ENCODE measurements around the gene RAB29. TPM values are rescaled to one million over a fixed set of nuclear protein-coding genes. Genes with fewer than 3 reads are reported as not detected.

The RAB29 gene
- total and polyA plus RNA-seq, 9 of the 15 experiments (the other 6 are each of a cell fraction or from before 2014, with no cell fraction given) = 6.3 to 17.6 (median 8.0) TPM

DNA sequence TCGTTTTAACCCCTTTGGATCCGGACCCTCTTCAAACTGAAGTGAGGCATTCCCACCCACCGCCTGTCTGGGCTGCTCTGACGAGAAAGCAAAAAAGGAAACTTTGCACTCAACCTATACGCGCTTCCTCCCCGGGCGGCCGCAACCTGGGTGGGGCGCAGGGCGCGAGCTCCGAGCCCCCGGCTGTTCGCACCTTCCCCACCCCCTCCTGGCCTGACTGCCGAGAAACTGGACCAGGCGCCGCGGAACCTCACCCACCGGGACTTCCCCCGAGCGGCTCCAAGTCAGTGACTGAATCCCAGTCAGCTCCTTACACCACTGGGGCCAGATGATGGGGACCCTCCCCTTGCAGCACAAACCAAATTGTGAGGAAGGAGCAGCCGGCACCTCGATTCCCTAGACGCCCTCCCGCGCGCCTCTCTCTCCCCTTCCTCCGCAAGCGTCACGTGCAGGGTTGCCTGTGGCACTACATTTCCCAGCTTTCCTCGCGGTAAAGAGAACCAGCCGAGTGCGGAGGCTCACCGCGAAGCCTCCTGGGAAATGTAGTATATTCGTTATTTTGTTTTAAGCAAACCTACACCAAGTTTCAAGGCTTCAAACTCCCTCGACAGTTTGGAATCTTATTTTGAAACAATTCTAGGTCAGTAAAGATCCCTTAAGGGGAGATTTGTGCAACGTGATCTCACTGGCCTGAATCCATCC is at the start of gene RAB29 (continued):
- TF ChIP-seq KDM4B (IDR thresholded peaks at IDR 0.05; ENCODE audit: borderline replicate concordance in 2 of 2, low read depth in 1 of 2) (peak in 1 of 2 experiments; percentile 67; a peak in 1 of 4 replicates), RAD51 (IDR thresholded peaks at IDR 0.05; ENCODE audit: borderline replicate concordance, low read depth) (peak; percentile 94), POLR2AphosphoS5 (IDR thresholded peaks at IDR 0.05; ENCODE audit: control insufficient read depth, insufficient read depth, low read depth, low read length) (no peak), FUS (optimal IDR thresholded peaks at IDR 0.05; ENCODE audit: low read depth, low read length) (no peak), HMGN3 (IDR thresholded peaks at IDR 0.05; ENCODE audit: borderline replicate concordance, extremely low read depth, insufficient read length, low read depth, low read length) (peak; percentile 74), GATAD2A (IDR thresholded peaks at IDR 0.05) (0 out of 2 replicates have a peak, but pooled peaks have one; percentile 44), CBX3 (IDR thresholded peaks at IDR 0.05; ENCODE audit: borderline replicate concordance in 1 of 2, low read length in 2 of 2) (peak in 1 of 2 experiments; percentile 73; a peak in 1 of 3 replicates), MTA3 (IDR thresholded peaks at IDR 0.05; ENCODE audit: borderline replicate concordance) (peak; percentile 73; the same call in 1 of the 2 replicates), MXD1 (CRISPR knock-in tag; IDR thresholded peaks at IDR 0.05; ENCODE audit: borderline replicate concordance, poor library complexity, severe bottlenecking) (no peak), SAFB2 (IDR thresholded peaks at IDR 0.05; ENCODE audit: borderline replicate concordance, low read depth, low read length, severe bottlenecking) (no peak), ZNF408 (CRISPR knock-in tag; IDR thresholded peaks at IDR 0.05; ENCODE audit: low read depth) (no peak), TARDBP (IDR thresholded peaks at IDR 0.05) (0 out of 2 replicates have a peak, but pooled peaks have one; percentile 38), ZBTB26 (CRISPR knock-in tag; IDR thresholded peaks at IDR 0.05) (no peak), SRSF3 (IDR thresholded peaks at IDR 0.05; ENCODE audit: insufficient read depth, low read length) (no peak)
- TF ChIP-seq, protein P1, sequence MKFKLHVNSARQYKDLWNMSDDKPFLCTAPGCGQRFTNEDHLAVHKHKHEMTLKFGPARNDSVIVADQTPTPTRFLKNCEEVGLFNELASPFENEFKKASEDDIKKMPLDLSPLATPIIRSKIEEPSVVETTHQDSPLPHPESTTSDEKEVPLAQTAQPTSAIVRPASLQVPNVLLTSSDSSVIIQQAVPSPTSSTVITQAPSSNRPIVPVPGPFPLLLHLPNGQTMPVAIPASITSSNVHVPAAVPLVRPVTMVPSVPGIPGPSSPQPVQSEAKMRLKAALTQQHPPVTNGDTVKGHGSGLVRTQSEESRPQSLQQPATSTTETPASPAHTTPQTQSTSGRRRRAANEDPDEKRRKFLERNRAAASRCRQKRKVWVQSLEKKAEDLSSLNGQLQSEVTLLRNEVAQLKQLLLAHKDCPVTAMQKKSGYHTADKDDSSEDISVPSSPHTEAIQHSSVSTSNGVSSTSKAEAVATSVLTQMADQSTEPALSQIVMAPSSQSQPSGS (CRISPR knock-in tag; IDR thresholded peaks at IDR 0.05) = no peak
- TF ChIP-seq, protein P2, sequence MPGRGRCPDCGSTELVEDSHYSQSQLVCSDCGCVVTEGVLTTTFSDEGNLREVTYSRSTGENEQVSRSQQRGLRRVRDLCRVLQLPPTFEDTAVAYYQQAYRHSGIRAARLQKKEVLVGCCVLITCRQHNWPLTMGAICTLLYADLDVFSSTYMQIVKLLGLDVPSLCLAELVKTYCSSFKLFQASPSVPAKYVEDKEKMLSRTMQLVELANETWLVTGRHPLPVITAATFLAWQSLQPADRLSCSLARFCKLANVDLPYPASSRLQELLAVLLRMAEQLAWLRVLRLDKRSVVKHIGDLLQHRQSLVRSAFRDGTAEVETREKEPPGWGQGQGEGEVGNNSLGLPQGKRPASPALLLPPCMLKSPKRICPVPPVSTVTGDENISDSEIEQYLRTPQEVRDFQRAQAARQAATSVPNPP (IDR thresholded peaks at IDR 0.05; ENCODE audit: borderline replicate concordance, insufficient read depth, insufficient read length) = no peak
- TF ChIP-seq, protein P3, sequence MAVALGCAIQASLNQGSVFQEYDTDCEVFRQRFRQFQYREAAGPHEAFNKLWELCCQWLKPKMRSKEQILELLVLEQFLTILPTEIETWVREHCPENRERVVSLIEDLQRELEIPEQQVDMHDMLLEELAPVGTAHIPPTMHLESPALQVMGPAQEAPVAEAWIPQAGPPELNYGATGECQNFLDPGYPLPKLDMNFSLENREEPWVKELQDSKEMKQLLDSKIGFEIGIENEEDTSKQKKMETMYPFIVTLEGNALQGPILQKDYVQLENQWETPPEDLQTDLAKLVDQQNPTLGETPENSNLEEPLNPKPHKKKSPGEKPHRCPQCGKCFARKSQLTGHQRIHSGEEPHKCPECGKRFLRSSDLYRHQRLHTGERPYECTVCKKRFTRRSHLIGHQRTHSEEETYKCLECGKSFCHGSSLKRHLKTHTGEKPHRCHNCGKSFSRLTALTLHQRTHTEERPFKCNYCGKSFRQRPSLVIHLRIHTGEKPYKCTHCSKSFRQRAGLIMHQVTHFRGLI (CRISPR knock-in tag; IDR thresholded peaks at IDR 0.05) = no peak

Measured in K562 (cell line).